ENCODE measurements around the gene OIP5. TPM values are rescaled to one million over a fixed set of nuclear protein-coding genes. Genes with fewer than 3 reads are reported as not detected.

The OIP5 gene
- total and polyA plus RNA-seq, 10 of the 15 experiments (the other 5 are each of a cell fraction or from before 2014, with no cell fraction given): 4.8 to 61.4 (median 22.1) TPM

GRCh38 chr15:41283653-41284426 is 48.6 kb downstream of the OIP5 start (continued):
- TF ChIP-seq RELB (IDR thresholded peaks at IDR 0.05; ENCODE audit: low read depth) (no peak; the same call in 1 of the 2 replicates), IRF3 (IDR thresholded peaks at IDR 0.05) (peak; percentile 97), IKZF2 (IDR thresholded peaks at IDR 0.05) (no peak), ZNF384 (IDR thresholded peaks at IDR 0.05; ENCODE audit: borderline replicate concordance, low read depth, low read length) (no peak), DPF2 (IDR thresholded peaks at IDR 0.05) (peak; percentile 98), JUNB (IDR thresholded peaks at IDR 0.05) (no peak), CREB1 (IDR thresholded peaks at IDR 0.05; ENCODE audit: low read depth) (peak; percentile 92), ETV6 (conservative IDR thresholded peaks at IDR 0.05 in 1 of 2, IDR thresholded peaks at IDR 0.05 in 1 of 2; ENCODE audit: borderline replicate concordance in 1 of 2, low read depth in 1 of 2) (no peak), HSF1 (IDR thresholded peaks at IDR 0.05; ENCODE audit: low read depth, low read length) (no peak), PML (IDR thresholded peaks at IDR 0.05; ENCODE audit: low read length) (0 out of 2 replicates have a peak, but pooled peaks have one; percentile 69), ZBTB40 (IDR thresholded peaks at IDR 0.05; ENCODE audit: borderline replicate concordance) (no peak), SKIL (IDR thresholded peaks at IDR 0.05; ENCODE audit: low read depth, poor library complexity, severe bottlenecking) (peak; percentile 67), NR2C1 (IDR thresholded peaks at IDR 0.05) (no peak), KAT2A (conservative IDR thresholded peaks at IDR 0.05; ENCODE audit: control insufficient read depth, low read depth, low read length) (no peak), POU2F2 (IDR thresholded peaks at IDR 0.05; ENCODE audit: borderline replicate concordance, low read depth, low read length) (peak; percentile 68), MEF2B (IDR thresholded peaks at IDR 0.05; ENCODE audit: partially characterized antibody, poor library complexity, severe bottlenecking) (no peak), USF1 (IDR thresholded peaks at IDR 0.05; ENCODE audit: borderline replicate concordance, extremely low read length, insufficient read depth, low read depth, low read length) (no peak)
